Bone marrow (tissue), 2 donors: Measurements from ENCODE around the gene MTX3.

ENCODE experiments used
- DNase-seq, 2 donors: peaks; one replicate each; lab custom pipeline; 2025; lab: John Stamatoyannopoulos, UW

Gene MTX3

GRCh38 chr5:79983618-79984017 is 7.4 kb downstream of the MTX3 start:
- no peak for DNase-seq

- DNase-seq, result no peak
These were observed 8.9 kb downstream of the MTX3 start for GRCh38 chr5:79982136-79982535.

GRCh38 chr5:79976759-79977515 is 14.1 kb downstream of the MTX3 start:
- no peak for DNase-seq

- no peak for DNase-seq
These were observed 15.6 kb downstream of the MTX3 start for GRCh38 chr5:79975422-79975821.

- DNase-seq, result no peak
These were observed 16.2 kb downstream of the MTX3 start for GRCh38 chr5:79974886-79975285.

GRCh38 chr5:79973996-79974395 is 17.1 kb downstream of the MTX3 start:
- no peak for DNase-seq

GRCh38 chr5:79973511-79973910 is 17.6 kb downstream of the MTX3 start:
- DNase-seq, result no peak

GRCh38 chr5:79971156-79971555 is 19.9 kb downstream of the MTX3 start:
- DNase-seq, result no peak

GRCh38 chr5:79966448-79966847 is 24.6 kb downstream of the MTX3 start:
- DNase-seq, result no peak

GRCh38 chr5:79964136-79964535 is 26.9 kb downstream of the MTX3 start:
- no peak for DNase-seq

- no peak for DNase-seq
These were observed 27.6 kb downstream of the MTX3 start for GRCh38 chr5:79963261-79964061.

GRCh38 chr5:79962575-79963222 is 28.4 kb downstream of the MTX3 start:
- DNase-seq, result no peak

GRCh38 chr5:79961716-79962574 is 29.1 kb downstream of the MTX3 start:
- no peak for DNase-seq

GRCh38 chr5:79959407-79959806 is 31.7 kb downstream of the MTX3 start:
- DNase-seq, result no peak

GRCh38 chr5:79955941-79956670 is 35.0 kb downstream of the MTX3 start:
- DNase-seq, result no peak

- DNase-seq, result no peak
These were observed 35.6 kb downstream of the MTX3 start for GRCh38 chr5:79955356-79955895.

GRCh38 chr5:79954620-79955019 is 36.4 kb downstream of the MTX3 start:
- DNase-seq, result no peak

- no peak for DNase-seq
These were observed 43.5 kb downstream of the MTX3 start for GRCh38 chr5:79947567-79947966.

GRCh38 chr5:79938468-79938867 is 52.6 kb downstream of the MTX3 start:
- no peak for DNase-seq

- no peak for DNase-seq
These were observed 54.3 kb downstream of the MTX3 start for GRCh38 chr5:79936646-79937216.
